HG03432 (cell line): ENCODE measurements around the gene RUFY4.
"Not testable (repeated sequence)": the region's sequence is repeated elsewhere in the genome, so short reads cannot be mapped to it uniquely, and the experiment has no call there.

Experiments used
- ATAC-seq: cut with Tn5 transposase; IDR thresholded peaks from one replicate; pipeline ENCODE4 v1.9.1; 2021; ENCODE audit warnings: mild to moderate bottlenecking, moderate library complexity; ENCODE audit not compliant: unreplicated experiment

RUFY4 gene

GRCh38 chr2:218030409-218031195, 38.5 kb upstream of the RUFY4 start:
- no peak for ATAC-seq

GRCh38 chr2:218031261-218031660, 37.8 kb upstream of the RUFY4 start:
- ATAC-seq: no peak

GRCh38 chr2:218031771-218032257, 37.2 kb upstream of the RUFY4 start:
- ATAC-seq: no peak

- no peak for ATAC-seq
Observed at GRCh38 chr2:218032336-218033171, 36.5 kb upstream of the RUFY4 start.

GRCh38 chr2:218033208-218033589, 35.9 kb upstream of the RUFY4 start:
- ATAC-seq: no peak

- ATAC-seq: no peak
Observed at GRCh38 chr2:218033590-218034496, 35.2 kb upstream of the RUFY4 start.

- peak; percentile 83 for ATAC-seq
Observed at GRCh38 chr2:218034497-218035213, 34.4 kb upstream of the RUFY4 start.

GRCh38 chr2:218035463-218036100, 33.5 kb upstream of the RUFY4 start:
- ATAC-seq: no peak

GRCh38 chr2:218036371-218036770, 32.7 kb upstream of the RUFY4 start:
- ATAC-seq: no peak

- no peak for ATAC-seq
Observed at GRCh38 chr2:218039171-218039570, 29.9 kb upstream of the RUFY4 start.

- ATAC-seq: no peak
Observed at GRCh38 chr2:218040883-218041282, 28.2 kb upstream of the RUFY4 start.

GRCh38 chr2:218041302-218042168, 27.5 kb upstream of the RUFY4 start:
- no peak for ATAC-seq

- ATAC-seq: no peak
Observed at GRCh38 chr2:218043100-218043499, 26.0 kb upstream of the RUFY4 start.

GRCh38 chr2:218043701-218044109, 25.3 kb upstream of the RUFY4 start:
- no peak for ATAC-seq

GRCh38 chr2:218044599-218044998, 24.5 kb upstream of the RUFY4 start:
- ATAC-seq: not testable (repeated sequence)

- peak; percentile 95 for ATAC-seq
Observed at GRCh38 chr2:218046238-218046637, 22.8 kb upstream of the RUFY4 start.

GRCh38 chr2:218047536-218048225, 21.4 kb upstream of the RUFY4 start:
- no peak for ATAC-seq

GRCh38 chr2:218051903-218052302, 17.1 kb upstream of the RUFY4 start:
- ATAC-seq: no peak
